SH-SY5Y (cell line): ENCODE results near the gene NOP14.

Source experiments
- GATA2 ChIP-seq: IDR thresholded peaks from 2 replicates; pipeline ENCODE4 v1.6.1; 2011; ENCODE audit warnings: mild to moderate bottlenecking, low read depth, low read length
- GATA3 ChIP-seq: IDR thresholded peaks from 2 replicates; pipeline ENCODE4 v1.6.1; 2011; ENCODE audit warnings: low read depth, mild to moderate bottlenecking, low read length, moderate library complexity

NOP14 gene

GRCh38 chr4:2948895-2949781, 14.1 kb downstream of the NOP14 start:
- TF ChIP-seq GATA2 (no peak), GATA3 (no peak)

GRCh38 chr4:2947926-2948325, 15.3 kb downstream of the NOP14 start:
- no peak for TF ChIP-seq GATA3

- TF ChIP-seq GATA3 (no peak), GATA2 (no peak)
These were observed 16.2 kb downstream of the NOP14 start for GRCh38 chr4:2946812-2947600.

- no peak for TF ChIP-seq GATA2
- TF ChIP-seq GATA3: no peak
These were observed 18.4 kb downstream of the NOP14 start for GRCh38 chr4:2944586-2945526.

GRCh38 chr4:2944091-2944482, 19.1 kb downstream of the NOP14 start:
- no peak for TF ChIP-seq GATA3
- TF ChIP-seq GATA2: no peak

- TF ChIP-seq GATA2: no peak
- no peak for TF ChIP-seq GATA3
These were observed 19.7 kb downstream of the NOP14 start for GRCh38 chr4:2943364-2944090.

- TF ChIP-seq GATA2 (no peak), GATA3 (no peak)
These were observed 20.5 kb downstream of the NOP14 start for GRCh38 chr4:2942532-2943363.

GRCh38 chr4:2942037-2942531, 21.1 kb downstream of the NOP14 start:
- TF ChIP-seq GATA2 (no peak), GATA3 (no peak)

GRCh38 chr4:2941138-2942036, 21.8 kb downstream of the NOP14 start:
- TF ChIP-seq GATA2: no peak
- TF ChIP-seq GATA3: no peak

- TF ChIP-seq GATA2 (no peak), GATA3 (no peak)
These were observed 22.7 kb downstream of the NOP14 start for GRCh38 chr4:2940267-2941137.
